ENCODE data around the gene CBFA2T2.
"Not testable (repeated sequence)": the region's sequence is repeated elsewhere in the genome, so short reads cannot be mapped to it uniquely, and the experiment has no call there.

GRCh38 chr20:33508015-33508414 lies 18.1 kb downstream of the CBFA2T2 start:
- TF ChIP-seq EP300 (IDR thresholded peaks at IDR 0.05; ENCODE audit: borderline replicate concordance in 1 of 2, control insufficient read depth in 1 of 2, low read depth in 2 of 2, low read length in 2 of 2) = not testable (repeated sequence)
- TF ChIP-seq, protein P1, sequence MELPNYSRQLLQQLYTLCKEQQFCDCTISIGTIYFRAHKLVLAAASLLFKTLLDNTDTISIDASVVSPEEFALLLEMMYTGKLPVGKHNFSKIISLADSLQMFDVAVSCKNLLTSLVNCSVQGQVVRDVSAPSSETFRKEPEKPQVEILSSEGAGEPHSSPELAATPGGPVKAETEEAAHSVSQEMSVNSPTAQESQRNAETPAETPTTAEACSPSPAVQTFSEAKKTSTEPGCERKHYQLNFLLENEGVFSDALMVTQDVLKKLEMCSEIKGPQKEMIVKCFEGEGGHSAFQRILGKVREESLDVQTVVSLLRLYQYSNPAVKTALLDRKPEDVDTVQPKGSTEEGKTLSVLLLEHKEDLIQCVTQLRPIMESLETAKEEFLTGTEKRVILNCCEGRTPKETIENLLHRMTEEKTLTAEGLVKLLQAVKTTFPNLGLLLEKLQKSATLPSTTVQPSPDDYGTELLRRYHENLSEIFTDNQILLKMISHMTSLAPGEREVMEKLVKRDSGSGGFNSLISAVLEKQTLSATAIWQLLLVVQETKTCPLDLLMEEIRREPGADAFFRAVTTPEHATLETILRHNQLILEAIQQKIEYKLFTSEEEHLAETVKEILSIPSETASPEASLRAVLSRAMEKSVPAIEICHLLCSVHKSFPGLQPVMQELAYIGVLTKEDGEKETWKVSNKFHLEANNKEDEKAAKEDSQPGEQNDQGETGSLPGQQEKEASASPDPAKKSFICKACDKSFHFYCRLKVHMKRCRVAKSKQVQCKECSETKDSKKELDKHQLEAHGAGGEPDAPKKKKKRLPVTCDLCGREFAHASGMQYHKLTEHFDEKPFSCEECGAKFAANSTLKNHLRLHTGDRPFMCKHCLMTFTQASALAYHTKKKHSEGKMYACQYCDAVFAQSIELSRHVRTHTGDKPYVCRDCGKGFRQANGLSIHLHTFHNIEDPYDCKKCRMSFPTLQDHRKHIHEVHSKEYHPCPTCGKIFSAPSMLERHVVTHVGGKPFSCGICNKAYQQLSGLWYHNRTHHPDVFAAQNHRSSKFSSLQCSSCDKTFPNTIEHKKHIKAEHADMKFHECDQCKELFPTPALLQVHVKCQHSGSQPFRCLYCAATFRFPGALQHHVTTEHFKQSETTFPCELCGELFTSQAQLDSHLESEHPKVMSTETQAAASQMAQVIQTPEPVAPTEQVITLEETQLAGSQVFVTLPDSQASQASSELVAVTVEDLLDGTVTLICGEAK (IDR thresholded peaks at IDR 0.05; ENCODE audit: borderline replicate concordance) = not testable (repeated sequence)
- TF ChIP-seq, protein P2, sequence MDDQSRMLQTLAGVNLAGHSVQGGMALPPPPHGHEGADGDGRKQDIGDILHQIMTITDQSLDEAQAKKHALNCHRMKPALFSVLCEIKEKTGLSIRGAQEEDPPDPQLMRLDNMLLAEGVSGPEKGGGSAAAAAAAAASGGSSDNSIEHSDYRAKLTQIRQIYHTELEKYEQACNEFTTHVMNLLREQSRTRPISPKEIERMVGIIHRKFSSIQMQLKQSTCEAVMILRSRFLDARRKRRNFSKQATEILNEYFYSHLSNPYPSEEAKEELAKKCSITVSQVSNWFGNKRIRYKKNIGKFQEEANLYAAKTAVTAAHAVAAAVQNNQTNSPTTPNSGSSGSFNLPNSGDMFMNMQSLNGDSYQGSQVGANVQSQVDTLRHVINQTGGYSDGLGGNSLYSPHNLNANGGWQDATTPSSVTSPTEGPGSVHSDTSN (IDR thresholded peaks at IDR 0.05; ENCODE audit: insufficient replicate concordance, low read depth, low read length) = not testable (repeated sequence)
